ENCODE measurements around the gene TMA7. TPM values are rescaled to one million over a fixed set of nuclear protein-coding genes. Genes with fewer than 3 reads are reported as not detected.

The TMA7 gene
- total and polyA plus RNA-seq, 2 of the 13 experiments (the other 11 are each of a cell fraction or from before 2014, with no cell fraction given), result 100 to 486 TPM

GRCh38 chr3:48465531-48466378, 25.7 kb downstream of the TMA7 start (continued):
- TF ChIP-seq NCOA2 (CRISPR knock-in tag; IDR thresholded peaks at IDR 0.05) (0 out of 2 replicates have a peak, but pooled peaks have one; percentile 12), ZFP36L2 (CRISPR knock-in tag; IDR thresholded peaks at IDR 0.05) (no peak), AHDC1 (CRISPR knock-in tag; IDR thresholded peaks at IDR 0.05; ENCODE audit: borderline replicate concordance) (no peak), PRDM4 (CRISPR knock-in tag; IDR thresholded peaks at IDR 0.05; ENCODE audit: borderline replicate concordance) (no peak), CBX5 (CRISPR knock-in tag; IDR thresholded peaks at IDR 0.05; ENCODE audit: borderline replicate concordance) (no peak), GMEB1 (CRISPR knock-in tag; IDR thresholded peaks at IDR 0.05; ENCODE audit: borderline replicate concordance) (peak; percentile 54; the same call in 1 of the 2 replicates), ZNF75D (CRISPR knock-in tag; IDR thresholded peaks at IDR 0.05; ENCODE audit: borderline replicate concordance) (no peak), HNRNPLL (IDR thresholded peaks at IDR 0.05; ENCODE audit: low read depth, low read length, poor library complexity, severe bottlenecking) (no peak), DRAP1 (CRISPR knock-in tag; IDR thresholded peaks at IDR 0.05) (peak; percentile 55; the same call in 1 of the 2 replicates), BRF2 (CRISPR knock-in tag; IDR thresholded peaks at IDR 0.05) (no peak; the same call in 1 of the 2 replicates), ZNF282 (IDR thresholded peaks at IDR 0.05; ENCODE audit: partially characterized antibody) (no peak), CCDC6 (CRISPR knock-in tag; IDR thresholded peaks at IDR 0.05) (no peak), FOXK1 (CRISPR knock-in tag; IDR thresholded peaks at IDR 0.05; ENCODE audit: borderline replicate concordance, low read depth) (peak; percentile 55; the same call in 1 of the 2 replicates), ZIK1 (CRISPR knock-in tag; IDR thresholded peaks at IDR 0.05; ENCODE audit: borderline replicate concordance, low read depth) (no peak), CREB1 (IDR thresholded peaks at IDR 0.05) (no peak), CREB1 (CRISPR knock-in tag; IDR thresholded peaks at IDR 0.05) (no peak), ZBTB21 (CRISPR knock-in tag; IDR thresholded peaks at IDR 0.05) (no peak)
